ENCODE measurements around the gene RPL4. TPM values are rescaled to one million over a fixed set of nuclear protein-coding genes. Genes with fewer than 3 reads are reported as not detected.

RPL4 gene
- total and polyA plus RNA-seq, 2 of the 8 experiments (the other 6 are each of a cell fraction or from before 2014, with no cell fraction given) = 3,950 to 3,973 TPM

- TF ChIP-seq CHD7 (IDR thresholded peaks at IDR 0.05; ENCODE audit: insufficient replicate concordance, low read length) (no peak), RXRA (IDR thresholded peaks at IDR 0.05; ENCODE audit: insufficient read depth, low read depth, low read length) (no peak), CHD2 (IDR thresholded peaks at IDR 0.05; ENCODE audit: low read length) (no peak), SP4 (IDR thresholded peaks at IDR 0.05; ENCODE audit: low read length) (no peak)
Measured at GRCh38 chr15:66461917-66462316, 42.7 kb downstream of the RPL4 start (continued).
